ENCODE data around the gene RASL10A.

The RASL10A gene

DNA sequence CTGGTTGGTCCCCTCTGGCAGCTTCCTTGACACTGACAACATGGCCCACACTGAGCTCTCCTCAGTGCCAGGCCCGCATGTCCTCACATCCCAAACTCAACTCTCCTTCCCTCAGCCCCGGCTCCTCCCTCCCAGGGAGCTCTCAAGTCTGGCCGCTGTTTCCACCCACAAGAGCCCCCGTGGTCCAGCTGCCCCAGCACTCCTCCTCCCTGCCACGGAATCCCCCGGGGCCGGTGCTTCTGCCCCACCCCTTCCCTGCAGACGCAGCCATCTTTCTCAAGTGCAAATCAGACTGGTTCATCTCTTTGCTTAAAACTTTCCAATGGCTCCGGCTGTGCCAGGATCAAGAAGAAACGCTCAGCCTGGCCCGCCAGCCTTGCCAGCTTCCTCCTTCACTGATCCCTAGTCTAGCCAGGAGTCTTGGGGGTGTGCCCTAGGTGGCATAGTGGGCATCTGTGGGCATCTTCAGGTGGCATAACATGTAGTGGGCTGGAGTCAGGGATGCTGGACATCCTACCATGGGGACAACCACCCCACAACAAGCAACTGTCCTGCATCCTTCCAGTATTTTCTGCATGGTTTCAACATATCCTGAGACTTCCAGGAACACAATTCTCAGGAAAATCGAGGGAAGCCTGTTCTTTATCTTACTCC, 22.3 kb upstream of the RASL10A start:
- no peak for DNase-seq

DNA sequence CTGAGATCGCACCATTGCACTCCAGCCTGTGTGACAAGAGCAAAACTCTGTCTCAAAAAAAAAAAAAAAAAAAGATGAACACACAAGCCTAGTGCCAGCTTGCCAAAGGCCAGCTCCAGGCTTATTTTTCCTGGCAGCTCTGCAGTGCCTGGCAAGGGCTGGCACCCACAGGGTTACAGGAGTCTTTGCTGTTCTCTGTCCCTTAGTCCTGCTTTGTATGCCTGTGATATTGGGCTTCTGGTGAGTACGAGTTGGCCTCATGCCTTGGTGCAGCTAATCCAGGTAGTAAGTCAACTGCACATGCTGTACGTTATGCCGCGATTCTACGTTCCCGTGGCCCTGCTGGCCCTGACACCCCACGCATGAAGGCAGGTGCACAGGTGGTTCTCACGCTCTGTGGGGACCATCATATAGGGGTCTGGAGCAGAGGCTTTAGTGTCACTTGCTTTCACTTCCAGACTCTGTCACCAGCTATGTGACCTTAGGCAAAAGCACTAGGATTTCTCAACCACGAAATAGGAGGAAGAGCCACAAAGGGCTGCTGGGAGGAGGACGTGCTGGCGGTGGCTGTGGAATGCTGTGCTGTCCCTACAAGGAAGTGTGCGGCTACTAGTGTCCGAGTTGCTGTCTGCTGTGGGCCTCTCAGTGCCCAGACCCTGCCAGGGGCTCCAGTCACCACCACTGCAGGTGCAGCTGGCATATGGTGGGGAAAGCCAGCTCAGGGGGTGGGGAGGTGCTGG, 21.4 kb upstream of the RASL10A start:
- no peak for DNase-seq

DNA sequence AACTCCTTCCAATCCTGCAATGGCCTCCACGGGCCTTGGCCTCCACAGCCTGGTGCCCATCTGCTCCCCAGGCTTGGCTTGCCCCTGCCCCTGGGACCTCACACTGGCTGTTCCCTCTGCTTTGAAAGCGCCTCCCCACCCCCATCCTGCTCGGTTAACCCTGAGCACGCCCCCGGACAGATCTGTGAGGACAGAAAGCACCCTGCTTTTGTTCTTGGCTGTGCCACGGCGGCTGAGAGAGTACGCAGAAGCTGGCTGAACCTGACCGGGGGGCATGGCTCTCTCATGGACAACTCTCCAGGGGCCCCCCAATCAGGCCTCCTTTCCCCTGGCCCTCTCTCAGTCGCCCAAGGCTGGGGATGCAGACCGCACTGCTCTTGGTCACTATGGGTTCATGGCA, 20.2 kb upstream of the RASL10A start:
- DNase-seq, result no peak

DNA sequence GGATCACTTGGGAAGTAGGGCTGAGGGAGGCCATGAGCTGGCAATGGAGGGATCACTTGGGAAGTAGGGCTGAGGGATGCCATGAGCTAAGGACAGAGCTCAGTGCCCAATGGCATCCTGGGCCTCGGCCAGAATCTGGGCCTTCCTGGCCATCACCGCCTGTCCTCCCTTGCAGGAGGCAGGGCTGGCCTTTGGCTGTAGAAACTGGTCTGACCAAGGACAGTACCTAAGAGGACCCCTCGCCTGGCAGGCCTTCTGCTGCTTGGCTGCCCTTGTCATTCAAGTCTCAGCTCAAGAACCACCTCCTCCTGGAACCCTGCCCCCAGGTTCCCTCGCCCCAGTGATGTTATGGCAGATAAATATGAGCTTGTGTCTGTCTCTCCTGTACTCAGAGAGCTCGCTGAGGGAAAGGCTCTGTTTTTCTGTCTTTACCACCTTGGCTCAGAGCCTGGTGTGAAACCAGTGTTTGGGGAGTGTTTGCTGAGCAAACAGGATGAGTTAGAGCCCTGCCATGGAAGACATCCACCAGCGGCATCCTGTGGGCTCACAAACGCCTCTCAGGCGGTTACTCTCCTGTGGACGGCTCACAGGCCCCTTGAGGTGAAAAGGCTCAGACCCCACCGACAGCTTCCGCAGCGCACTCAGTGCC, 19.3 kb upstream of the RASL10A start:
- DNase-seq, result no peak

DNA sequence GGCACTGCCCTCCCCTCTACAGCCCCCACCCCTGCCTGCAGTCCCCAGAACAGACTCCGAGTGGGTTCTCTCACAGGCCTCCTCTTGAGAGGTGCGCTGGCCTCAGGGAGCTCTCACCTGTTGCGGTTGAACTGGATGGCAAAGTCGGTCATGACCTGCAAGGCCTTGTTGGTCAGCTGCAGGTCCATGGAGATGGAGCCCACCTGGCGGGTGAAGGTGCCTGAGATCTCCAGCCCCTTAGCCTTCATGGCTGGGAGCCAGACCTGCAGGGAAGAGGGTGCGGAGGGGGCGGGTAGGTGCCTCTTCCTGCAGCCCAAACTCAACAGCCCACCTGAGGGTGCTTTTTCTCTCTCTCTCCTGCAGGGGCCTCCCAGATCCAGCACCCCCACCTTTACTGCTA, 18.7 kb upstream of the RASL10A start:
- no peak for DNase-seq

DNA sequence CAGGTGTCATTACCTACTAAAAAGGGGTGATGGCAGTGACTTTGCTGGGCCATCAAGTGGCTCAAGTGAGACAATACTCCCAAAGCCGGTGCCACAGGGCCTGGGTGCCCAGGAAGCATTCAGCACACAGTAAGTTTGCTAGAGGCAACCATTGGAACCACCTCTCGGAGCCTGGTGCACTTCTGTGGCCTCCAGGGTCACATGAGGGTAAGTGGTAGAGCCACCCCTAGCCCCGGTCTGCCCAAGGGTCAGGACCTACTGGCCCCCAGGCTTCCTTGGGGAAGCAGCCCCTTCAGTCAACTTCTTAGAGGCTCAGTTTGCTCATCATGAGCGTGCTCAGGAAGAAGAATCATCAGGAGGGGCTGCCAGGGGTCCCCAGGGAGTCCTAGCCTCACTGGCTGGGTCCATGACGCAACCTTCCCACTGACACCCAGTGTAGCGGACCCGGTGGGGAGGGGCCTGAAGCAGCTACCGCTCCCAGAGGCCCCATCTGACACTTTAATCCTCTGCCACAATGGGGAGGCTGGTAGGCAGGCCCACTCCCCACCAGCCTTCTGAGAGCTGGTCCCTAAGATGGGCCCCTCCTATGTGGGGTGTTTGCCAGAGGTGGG, 17.5 kb upstream of the RASL10A start:
- no peak for DNase-seq

DNA sequence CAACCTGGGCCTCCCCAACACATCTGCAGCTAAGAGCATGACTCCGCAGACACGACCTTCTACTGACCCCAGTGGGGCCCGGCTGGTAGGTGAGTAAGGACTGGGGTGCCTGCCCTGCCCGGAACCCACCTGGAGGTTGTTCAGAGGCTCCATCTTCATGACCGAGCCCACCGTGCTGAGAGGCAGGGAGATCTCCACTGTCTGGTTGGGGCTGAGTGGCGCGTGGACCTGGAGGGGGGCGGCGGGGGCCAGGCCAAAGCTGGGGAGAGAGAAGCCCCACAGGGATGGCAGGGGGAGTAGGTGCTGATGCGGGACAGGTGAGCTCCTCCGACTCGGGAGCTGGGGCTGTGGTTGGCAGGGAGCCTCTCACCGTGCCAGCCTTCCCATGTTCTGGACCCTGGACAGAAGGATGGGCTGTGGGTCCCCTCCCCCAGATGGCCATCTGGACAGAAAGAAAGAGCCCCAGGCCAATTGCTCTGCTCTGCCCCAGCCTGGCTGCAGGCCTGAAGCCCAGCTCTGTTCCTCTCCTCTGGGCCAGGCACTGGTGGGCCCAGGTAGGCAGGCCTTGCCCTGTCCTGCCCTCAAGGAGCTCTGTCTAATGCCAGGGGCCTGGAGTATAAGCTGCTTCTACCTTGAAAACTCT, 16.3 kb upstream of the RASL10A start:
- no peak for DNase-seq

DNA sequence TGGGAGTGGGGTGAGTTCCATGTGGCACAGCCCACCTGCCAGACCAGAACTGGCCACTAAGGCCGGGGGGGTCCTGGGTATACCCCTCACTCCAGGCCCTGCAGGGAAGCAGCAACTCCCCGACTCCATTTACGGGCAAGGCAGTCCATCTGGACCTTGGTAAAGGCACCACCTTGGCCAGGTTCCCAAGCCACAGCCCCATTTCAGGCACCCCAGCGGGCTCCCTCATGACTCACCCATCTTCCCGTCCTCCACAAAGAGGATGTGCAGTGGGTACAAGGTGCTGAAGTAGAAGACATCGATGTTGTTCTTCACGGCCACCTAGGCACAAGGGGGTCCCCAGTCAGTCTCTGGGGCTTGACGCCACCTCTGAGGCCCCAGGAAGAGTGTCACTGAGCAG, 15.7 kb upstream of the RASL10A start:
- no peak for DNase-seq

DNA sequence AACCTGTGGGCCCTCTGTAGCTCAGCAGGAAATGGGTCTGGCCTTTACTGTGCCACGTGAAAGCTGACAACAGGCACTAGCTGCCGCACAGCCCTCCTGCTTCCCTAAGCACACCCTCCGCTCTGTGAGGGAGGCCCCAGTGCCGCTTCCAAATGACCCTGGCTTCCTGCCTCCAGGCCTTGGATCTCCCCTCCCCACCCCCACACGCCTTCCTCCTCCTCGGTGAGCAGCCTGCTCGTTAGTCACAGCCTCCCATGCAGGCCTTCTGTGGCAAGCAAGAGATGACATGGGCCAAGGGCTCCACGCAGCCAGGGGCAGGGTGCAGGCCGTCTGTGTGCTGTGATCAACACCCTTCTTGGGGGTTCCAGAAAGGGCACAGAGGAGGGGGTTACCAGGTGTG, 15.3 kb upstream of the RASL10A start:
- DNase-seq, result no peak

DNA sequence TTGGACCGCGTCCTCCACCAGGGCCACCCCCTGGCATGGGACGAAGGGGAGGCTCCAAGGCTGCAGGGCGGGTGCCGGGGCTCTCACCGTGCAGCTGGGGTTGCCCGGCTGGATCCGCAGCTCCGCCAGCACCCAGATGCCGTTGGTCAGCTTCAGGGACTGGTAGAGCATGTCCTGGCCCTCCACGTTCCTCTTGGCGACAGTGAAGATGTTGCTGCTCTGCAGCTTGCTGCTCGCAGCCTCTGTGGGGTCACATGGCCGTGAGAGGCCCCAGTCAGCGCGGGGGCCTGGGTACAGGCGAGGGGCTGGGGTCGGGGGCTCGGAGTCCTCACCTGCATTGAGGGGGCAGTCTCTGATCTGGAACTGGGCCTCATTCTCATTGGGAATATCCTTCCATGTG, 14.8 kb upstream of the RASL10A start:
- no peak for DNase-seq

DNA sequence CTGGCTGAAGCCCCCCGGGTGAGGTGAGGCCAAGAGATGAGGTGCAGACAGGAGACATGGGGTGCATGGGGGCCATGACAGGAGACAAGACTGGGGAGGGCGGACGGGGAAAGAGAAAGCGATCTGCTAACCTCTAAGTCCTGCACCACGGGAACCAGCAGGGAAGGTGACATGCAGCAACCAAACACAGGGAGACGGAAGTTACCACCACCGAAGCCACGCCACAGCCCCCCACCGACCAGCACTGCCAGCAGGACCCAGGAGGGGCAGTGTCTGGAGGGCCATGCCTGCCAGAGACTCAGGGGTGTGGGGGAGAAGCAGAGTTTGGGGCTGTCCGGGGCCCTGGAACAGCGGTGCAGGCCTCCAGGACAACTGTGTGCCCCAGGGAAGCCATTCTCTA, 14.1 kb upstream of the RASL10A start:
- DNase-seq, result no peak

DNA sequence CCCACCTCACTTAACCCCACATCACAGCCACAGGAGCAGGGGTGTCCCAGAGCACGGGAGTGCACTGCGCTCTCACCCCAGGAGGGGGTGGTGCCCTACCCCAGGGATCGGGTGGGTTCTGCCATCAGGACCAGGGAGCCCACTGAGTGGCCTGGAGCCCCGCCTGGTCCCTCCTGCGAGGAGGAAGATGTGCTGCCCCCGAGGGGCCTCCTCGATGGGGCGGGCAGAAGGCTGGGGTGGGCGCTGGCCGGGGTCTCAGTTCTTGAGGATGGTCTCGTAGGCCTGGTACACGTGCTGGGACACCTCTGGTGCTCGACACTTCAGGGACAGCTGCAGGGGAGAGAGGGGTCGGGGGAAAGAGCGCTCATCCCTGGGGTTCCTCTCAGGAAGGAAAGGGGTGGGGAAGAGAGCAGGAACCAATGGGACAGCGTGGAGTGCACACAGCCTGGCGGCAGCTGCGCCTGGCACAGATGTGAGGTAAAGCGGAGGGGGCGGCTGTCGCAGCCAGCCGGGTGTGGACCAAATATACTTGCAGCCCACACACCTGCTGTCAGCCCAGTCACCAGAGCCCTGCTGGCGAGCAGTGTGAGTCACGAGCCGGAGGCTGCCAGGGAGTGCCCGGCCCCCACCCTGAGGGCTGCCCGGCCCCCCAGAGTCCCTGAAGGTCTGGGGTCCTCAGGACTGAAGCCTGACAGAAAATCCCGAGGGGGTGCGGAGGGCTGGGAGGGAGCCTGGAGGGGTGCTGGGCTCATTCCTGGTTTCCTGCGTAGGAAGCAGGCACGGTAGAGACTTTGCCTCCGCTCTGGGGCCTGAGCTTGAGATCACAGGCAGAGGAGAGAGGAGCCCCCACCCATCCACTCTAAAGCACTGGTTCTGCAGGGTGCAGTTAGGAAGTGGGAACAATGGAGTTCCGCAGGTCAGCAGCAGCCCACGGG, 13.3 kb upstream of the RASL10A start:
- no peak for DNase-seq

DNA sequence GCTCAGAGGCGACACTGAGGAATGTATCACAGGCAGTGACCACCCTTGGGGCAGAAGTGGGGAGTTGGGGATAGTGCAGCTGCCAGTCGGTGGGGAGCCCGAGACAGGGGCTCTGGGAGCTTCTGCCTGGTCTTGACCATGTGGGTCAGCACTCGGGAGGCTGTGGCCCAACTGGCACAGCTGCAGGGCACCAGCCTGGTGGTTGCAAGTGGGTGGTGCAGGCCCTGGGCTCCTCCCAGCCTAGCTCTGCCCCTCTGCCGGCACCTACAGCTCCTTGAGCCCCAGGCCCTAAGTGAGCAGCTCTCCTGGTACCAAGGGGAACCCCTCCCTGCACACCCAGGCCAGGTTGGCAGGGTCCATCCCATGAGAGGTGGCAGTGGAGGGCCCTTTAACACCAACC, 12.6 kb upstream of the RASL10A start:
- DNase-seq, result no peak

DNA sequence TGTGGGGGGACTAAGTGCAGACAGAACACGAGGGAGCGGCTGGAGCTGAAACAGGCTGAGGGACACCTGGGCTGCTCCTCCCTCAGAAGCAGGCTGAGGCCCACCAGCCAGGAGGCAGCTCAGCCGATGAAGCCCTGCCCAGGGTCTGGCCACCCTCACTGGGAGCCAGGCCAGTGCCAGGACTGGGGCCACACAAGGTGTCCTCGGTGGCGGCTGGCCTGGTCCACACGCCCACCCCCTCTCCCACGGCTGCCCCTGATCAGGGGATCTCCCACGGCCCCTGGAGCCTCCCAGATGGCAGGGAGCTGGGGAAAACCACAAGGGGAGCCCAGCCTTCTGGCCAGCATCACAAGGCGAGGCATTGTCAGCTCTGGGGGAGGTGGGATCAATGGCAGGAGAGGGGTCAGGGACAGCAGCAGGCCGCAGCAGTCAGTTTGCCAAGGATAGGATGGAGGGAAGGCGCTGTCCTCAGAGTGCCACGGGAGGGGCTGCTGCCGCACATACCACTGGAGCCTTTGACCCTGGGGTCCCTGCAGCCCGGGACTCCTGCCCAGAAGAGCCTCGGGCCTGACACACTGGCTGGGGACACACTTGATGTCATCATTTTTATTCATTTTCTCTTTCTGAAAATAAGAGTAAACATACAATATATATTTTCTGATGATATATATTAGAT, 11.7 kb upstream of the RASL10A start:
- DNase-seq, result no peak

DNA sequence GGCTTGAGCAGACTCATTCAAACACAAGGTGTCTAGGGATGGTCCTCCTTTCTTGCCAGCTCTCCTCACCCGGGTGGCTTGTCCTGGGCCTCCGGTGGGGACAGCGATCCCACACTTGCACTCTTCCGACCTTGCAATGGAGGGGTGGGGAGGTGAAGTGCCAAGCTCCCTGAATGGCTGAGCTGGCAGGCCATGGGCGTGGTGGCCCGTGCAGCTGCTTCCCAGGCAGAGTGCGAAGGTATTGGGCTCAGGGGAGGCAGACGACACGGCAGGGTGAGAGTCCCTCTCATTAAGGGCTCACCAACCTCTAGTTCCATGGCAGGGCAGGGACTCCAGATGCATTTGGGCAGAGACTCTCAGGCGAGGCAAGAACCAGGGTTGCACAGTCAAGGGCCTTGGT, 11.0 kb upstream of the RASL10A start:
- no peak for DNase-seq

DNA sequence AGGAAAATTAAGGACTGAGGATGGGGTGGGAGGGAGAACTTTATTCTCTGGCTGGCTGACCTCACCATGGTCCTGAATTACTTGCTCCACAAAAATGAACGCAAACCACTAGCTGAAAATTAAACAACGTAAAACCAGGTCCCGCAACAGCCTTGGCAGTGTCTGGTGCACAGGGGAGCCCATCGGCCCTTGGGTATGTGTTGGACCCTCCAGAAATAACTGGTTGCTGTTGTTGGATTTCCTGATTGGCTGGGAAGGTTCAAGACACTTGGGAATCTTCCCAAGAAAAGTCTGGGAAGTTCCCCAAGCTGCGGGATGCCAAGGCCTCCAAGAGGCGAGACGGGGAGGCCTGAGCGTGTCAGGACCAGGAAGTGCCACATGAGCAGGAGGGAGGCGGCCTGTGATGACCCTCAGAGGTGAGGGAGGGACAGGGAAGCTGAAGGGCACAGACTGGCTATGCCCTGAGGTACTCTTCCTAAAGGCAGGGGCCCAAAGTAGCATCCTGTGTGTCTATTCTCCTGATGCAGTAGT, 10.4 kb upstream of the RASL10A start:
- DNase-seq, result no peak

DNA sequence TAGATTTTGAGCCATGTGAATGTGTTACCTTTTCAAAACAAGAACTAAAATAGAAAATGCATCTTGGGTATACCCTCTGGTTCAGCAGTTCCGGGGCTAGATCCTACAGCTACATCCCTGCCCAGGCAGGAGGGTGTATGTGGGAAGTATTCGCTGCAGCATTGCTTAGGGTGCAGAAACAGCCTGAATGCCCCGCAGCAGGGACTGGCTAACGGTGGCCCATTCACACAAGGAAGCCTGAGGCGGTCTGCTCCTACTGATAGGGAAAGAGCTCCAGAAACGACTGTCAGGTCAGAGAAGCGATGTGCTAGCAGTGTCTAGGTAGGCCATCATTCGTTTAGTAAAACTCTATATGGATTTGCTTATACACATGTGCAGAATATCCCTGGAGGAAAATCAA, 9.9 kb upstream of the RASL10A start:
- no peak for DNase-seq

DNA sequence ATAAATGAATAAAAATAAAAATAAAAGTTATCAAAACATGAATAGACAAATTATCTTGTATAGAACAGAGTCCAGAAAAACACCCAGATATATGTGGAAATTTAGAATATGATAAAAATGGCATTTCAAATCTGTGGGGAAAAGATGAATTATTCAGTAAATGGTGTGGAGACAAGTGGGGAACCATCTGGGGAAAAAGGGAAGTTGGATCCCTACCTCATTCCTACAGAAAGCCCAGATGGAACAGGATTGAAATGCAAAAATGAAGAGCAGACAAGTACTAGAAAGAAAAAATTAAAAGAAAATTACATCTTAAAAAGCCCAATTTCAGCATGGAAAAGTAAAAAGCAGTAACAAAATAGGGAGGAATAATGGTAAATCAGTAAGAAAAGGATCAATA, 8.1 kb upstream of the RASL10A start:
- no peak for DNase-seq

DNA sequence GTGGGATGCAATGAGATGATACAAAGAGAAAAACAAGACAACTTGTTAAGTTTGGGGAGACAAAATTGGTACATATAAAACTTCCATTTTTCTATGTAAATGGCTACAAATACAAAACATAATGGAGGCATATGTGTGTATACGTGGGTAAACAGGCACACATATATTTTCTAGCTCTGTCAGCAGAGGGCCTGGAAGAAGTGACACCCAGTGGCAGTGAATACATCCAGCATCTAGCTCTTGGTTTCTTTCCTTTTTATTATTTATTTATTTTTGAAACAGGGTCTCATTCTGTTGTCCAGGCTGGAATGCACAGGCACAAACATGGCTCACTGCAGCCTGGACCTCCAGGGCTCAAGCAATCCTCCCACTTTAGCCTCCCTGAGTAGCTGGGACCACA, 5.0 kb upstream of the RASL10A start:
- DNase-seq, result no peak

DNA sequence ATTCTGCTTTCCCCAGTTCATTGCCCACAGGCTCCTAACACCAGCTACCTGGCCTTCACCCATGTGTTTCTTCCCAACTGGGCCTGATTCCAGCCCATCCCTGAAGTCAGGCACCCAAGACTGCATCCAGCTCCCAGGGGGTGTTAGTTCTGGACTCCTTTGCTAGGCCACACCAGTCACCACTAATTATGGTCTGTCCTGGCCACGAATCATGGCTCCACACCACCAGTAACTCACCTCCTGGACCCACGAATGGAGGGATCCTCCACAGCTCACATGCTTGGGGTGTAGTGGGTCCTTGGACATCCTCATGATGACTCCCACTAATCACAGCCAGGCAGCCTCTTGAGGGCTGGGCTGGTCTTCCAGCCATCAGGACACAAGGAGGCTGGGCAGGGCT, 3.6 kb upstream of the RASL10A start:
- DNase-seq, result no peak

DNA sequence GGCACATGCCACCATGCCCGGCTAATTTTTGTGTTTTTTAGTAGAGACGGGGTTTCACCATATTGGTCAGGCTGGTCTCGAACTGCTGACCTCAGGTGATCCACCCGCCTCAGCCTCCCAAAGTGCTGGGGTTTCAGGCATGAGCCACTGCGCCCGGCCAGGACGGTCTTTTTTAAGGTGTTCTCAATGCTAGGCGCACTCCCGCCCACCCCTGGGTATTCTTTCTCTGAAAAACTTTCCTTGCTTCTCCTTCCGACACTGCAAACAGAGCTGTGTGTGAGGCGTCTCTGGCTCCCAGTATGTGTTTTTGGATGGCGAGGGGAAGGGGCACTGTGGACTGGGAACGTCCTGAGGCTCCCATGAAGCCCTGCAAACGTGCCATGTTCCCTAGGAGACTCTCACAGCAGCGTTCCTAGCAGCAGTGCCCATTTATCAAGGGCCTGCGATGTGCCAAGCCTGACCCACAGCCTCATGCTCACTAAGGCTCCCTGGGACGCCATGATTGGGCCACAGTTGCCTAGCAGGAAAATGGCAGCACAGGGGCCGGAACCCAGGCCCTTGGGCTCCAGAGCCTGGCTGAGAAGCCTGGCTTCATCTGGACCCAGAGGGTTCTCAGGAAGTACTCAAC, 2.4 kb upstream of the RASL10A start:
- DNase-seq, result no peak

Measured in kidney glomerular epithelial cell (primary cell).